ENCODE data around the gene TBC1D10B.

TBC1D10B gene, protein sequence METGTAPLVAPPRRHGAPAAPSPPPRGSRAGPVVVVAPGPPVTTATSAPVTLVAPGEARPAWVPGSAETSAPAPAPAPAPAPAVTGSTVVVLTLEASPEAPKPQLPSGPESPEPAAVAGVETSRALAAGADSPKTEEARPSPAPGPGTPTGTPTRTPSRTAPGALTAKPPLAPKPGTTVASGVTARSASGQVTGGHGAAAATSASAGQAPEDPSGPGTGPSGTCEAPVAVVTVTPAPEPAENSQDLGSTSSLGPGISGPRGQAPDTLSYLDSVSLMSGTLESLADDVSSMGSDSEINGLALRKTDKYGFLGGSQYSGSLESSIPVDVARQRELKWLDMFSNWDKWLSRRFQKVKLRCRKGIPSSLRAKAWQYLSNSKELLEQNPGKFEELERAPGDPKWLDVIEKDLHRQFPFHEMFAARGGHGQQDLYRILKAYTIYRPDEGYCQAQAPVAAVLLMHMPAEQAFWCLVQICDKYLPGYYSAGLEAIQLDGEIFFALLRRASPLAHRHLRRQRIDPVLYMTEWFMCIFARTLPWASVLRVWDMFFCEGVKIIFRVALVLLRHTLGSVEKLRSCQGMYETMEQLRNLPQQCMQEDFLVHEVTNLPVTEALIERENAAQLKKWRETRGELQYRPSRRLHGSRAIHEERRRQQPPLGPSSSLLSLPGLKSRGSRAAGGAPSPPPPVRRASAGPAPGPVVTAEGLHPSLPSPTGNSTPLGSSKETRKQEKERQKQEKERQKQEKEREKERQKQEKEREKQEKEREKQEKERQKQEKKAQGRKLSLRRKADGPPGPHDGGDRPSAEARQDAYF

DNA sequence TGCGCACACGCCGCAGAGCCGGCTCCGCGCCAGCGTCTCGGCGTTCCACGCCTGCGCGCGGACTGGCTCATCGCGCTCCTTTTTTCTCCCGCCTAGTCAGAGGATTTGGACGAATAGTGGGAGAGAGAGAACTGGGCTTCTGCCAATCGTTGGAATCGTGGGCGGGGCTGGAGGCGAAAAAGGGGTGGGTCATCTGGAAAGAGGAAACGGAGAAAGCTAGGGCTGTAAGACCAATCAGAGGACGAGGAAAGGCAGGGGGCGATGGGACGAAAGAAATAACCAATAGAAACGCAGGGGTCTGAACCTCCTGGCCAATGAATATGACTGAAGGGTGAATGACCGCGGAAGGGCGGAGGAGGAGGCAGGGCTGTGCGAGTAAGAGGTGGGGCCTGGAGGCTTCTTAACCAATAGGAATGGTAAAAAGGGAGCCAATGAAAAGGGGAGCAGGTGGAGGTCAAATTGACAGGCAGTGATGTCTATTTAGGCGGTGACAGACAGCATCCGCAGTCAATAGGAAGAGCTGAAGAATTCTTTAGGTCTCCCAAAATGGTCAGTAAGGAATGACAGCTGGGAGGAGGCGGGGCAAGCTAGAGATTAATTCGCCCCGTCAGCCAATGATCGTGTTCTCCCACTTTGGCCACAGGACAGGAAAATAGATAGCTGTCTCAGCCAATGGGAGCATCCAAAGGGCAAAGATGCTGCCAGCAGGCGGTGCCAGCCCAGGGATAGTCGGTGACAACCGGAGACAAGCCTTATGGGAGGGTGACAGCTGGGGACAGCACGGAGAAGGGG lies at the start of gene TBC1D10B:
TBC1D10B (minus strand) TSS at position 39 of the 792 bp plus-strand sequence. CDS start 311 bp downstream, outside the sequence.
- DNase-seq = peak; percentile 99

DNA sequence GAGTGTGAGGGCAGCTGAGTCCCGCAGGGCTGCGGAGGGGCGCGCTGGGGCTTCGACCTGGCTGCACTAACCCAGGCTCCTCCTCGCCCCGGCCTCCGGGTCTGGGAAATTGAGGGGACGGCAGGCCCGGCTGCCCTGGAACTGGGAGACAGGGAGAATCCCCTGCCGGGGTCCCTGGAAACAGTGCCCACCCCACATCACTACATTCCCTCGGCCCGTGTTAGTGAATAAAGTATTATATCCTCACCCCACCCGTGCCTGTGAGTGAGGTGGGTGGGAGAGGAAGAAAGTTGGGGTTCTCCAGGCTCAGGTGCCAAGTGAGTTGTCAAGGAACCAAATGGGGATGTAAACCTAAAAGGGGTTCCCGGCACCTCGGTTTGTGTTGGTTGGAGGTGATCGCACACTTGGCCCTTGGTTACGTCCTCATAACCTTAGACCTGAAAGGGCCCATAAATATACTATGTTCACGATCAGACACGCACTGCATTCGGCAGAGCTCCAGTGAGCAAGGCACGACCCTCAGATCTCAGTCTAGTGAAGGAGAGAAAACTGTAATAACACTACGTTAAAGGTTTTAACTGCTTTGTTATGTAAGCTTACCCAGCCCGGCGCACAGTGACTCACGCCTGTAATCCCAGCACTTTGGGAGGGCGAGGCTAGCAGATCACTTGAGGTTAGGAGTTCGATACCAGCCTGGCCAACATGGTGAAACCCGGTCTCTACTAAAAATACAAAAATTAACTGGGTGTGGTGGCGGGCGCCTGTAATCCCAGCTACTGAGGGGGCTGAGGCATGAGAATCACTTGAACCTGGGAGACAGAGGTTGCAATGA lies 48.3 kb upstream of the TBC1D10B start:
- no peak for DNase-seq

DNA sequence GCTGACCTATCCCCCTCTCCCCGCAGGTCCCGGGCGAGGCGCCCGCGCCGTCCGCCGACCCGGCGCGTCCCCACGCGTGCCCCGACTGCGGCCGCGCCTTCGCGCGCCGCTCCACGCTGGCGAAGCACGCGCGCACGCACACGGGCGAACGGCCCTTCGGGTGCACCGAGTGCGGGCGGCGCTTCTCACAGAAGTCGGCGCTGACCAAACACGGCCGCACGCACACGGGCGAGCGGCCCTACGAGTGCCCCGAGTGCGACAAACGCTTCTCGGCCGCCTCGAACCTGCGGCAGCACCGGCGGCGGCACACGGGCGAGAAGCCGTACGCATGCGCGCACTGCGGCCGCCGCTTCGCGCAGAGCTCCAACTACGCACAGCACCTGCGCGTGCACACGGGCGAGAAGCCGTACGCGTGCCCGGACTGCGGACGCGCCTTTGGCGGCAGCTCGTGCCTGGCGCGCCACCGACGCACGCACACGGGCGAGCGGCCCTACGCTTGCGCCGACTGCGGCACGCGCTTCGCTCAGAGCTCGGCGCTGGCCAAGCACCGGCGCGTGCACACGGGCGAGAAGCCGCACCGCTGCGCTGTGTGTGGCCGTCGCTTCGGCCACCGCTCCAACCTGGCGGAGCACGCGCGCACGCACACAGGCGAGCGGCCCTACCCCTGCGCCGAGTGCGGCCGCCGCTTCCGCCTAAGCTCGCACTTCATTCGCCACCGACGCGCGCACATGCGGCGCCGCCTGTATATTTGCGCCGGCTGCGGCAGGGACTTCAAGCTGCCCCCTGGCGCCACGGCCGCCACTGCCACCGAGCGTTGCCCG lies 47.4 kb upstream of the TBC1D10B start:
- DNase-seq = peak; percentile 88

DNA sequence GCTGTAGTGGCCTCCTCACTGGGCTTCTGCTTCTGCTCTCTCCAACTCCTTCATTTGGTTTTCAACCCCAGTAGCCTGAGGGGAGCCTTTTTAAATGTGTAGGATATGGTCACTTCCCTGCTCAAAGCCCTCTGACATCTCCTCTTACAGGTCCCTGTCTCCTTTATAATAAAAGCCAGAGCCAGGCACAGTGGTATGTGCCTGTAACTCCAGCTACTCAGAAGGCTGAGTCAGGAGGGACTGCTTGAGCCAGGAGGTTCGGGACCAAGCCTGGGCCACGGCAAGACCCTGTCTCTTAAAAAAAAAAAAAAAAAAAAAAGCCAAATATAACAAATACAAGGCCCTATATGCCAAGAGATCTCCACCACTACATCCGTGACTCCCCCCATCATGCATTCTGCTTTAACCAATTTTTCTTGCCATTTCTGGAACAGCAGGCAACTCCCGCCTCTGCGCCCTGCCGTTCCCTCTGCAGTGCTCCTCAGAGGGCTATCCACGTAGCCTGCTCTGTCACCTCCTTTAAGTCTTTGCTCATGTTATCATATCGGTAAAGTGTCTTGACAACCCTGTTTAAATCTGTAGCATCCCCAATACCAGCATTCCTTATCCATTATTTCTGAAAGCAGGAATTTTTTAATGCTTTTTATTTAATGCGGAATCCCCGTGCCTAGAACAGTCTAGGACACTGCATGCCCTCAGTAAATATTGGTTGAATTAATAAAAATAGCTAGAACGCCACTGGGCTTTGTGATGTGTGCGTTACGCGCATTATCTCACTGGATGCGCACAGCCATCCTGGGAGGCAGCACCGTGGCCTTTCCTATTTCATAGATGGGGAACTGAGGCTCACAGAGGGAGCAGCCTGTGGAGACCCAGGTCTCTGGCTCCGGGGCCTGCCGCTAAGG lies 46.6 kb upstream of the TBC1D10B start:
- DNase-seq = no peak

DNA sequence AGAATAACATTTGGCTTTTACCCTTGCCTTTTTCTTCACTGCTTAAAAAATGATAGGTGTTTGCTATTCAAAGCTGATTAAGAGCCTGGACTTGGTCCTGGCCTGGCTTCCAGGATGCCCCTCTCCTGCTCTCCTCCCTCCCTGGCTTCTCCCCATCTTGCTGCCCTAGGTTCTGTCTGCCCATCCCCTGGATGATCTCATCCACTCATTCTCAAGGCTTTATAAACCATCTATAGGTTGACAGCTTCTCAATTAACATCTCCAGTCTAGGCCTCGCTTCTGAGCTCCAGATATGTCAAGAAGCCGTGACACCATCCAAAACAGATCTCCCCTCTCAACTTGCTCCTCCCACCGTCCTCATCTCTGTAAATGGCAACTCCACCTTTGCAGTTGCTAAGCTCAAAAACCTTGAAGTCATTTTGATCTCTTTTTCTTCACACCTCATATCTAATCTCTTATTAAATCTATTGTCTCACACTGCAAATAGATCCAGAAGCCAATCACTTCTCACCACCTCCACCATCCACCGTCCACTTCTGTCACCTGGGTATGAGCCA lies 45.8 kb upstream of the TBC1D10B start:
- no peak for DNase-seq

DNA sequence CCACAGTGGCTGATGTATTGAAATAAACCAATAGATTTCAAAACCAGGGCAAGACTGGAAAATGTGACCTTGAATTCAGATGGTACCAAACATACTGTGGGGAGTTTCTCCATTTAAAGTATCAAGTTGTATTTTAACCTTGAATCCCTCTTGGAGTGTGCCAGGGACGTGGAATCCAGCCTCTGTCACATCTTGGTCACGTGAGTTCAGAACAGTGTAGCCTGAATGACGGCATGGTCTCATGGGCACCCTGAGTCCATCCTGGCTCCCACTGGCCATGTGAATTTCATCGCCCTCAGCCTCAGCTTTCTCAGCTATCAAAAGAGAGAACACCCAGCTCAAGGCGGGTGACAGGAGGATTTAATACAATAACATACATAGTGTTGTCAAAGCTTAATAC lies 43.9 kb upstream of the TBC1D10B start:
- DNase-seq = no peak

DNA sequence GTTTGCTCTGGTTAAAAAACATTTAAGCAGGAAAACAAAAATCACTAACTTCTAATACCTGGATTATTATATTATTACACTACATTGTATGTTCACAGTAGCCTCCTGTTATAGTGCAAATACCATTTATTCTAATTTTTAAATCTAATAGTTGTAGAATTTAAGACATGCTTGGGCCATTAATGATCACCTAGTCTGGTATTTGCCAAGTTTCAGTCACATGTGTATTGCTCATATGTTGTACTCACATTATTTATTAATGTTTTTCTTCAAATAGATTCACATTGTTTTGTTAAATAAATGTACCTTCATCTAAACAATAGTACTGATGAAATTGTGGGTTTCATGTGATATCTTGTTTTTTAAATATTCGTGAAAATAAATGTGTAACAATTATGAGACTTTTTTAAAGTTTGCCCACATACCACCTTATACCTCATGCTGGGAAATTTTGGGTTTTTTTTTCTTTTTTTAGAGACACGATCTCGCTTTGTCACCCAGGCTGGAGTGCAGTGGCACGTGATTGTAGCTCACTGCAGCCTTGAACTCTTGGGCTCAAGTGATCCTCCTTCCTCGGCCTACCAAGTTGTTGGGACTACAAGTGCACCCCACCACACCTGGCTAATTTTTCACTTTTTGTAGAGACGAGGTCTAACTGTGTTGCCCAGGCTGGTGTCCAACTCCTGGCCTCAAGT lies 43.0 kb upstream of the TBC1D10B start:
- no peak for DNase-seq

DNA sequence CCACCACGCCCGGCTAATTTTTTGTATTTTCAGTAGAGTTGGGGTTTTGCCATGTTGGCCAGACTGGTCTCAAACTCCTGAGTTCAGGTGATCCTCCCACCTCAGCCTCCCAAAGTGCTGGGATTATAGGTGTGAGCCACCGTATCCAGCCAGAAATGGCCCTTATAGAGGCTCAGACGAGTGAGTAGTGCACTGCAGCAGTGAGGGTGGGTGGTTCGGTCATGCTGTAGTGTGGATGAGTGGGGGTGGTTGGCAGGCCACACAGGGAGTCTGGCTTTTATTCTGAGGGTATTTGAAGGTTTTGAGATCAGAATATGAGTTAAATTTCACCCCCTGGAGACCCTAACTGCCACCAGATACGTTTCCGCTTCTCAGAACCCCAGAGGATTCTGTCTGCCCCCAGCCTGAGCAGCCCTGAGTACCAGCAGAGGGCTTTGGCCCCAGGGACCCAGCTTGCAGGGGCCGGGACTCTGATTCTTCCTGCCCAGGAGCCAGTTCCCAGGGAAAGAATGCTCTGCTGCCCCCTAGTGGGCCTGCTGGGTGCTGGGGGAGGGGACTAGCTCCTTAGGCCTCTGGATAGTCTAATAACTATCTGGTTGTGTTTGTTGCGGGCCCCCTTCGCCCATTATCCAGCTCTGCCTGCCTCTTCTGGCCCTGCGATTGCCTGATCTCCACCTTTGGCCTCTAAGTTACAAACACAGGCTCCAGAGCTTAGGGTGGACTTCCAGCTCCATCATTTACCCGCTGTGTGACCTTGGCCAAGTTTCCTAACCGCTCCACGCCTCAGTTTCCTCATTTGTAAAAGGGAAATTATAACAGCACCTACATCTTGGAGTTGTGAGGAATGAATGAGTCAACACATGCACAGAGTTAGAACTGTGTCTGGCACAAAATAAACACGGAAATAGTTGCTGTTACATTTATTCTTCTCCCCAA lies 39.1 kb upstream of the TBC1D10B start:
- peak; percentile 88 for DNase-seq

DNA sequence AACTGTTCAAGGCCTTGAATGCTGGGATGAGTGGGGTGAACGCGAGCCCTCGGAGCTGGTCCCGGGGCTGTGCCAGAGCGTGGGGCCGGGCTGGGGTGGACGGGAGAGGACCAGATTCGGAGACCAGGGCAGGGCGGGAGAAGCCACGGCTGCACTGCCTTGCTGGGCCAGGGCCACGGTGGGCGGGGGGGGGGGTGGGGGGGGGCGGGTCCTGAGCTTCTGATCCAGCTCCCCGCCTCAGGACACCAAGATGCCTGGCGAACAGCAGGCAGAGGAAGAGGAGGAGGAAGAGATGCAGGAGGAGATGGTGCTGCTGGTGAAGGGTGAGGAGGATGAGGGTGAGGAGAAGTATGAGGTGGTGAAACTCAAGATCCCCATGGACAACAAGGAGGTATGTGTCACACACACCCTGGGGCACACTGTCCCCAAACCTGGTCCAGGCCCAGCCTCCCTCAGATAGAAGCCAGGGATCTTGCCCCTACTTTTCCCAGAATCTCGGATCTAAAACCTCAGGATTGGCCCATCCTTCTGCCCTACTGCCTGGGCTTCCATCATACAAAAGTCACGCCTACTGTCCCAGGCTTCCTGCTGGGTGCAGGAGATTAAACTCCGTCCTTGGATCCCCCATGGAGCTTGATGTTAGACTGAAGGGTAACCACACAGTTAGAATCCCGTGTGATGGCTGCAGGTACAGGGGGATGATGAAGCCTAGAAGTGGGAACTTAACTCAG lies 37.7 kb upstream of the TBC1D10B start:
- DNase-seq = no peak

DNA sequence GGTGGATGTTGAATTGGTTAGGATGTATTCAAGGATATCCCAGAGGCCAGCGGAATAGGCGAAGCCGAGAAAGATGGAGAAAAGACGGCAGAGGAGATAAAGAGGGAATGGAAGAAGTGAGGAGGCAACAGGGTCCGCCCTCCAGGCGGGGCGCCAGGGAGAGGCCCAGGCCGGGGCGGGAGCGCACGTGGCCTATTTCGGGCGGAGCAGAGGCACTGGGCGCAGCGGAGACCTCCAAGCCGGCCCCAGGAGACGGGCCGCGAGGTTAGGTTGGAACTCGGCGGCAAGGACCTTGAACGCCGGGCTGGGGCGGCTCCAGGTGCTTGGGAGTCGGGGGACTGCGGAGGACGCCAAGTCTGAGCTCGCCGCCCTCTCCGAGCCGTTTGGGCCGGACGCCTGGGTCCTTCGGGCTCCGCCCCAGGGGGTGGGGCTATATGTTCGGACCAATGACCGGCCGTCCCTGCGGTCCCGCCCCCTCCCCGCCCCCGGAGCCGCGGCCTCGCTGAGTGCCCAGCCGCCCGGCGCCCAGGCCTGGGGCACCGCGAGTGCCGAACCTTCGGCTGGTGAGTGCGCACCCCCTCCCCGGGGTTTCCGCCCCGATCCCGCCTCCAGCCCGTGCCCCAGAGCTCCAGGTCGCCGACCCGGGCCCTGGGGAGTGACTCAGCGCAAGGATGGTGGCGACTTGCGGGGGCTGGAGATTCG lies 37.0 kb upstream of the TBC1D10B start, which contains the start of gene ZNF771:
ZNF771 (plus strand) TSS at position 505 of the 702 bp plus-strand sequence. CDS start 448 bp downstream, outside the sequence.
- peak; percentile 88 for DNase-seq

DNA sequence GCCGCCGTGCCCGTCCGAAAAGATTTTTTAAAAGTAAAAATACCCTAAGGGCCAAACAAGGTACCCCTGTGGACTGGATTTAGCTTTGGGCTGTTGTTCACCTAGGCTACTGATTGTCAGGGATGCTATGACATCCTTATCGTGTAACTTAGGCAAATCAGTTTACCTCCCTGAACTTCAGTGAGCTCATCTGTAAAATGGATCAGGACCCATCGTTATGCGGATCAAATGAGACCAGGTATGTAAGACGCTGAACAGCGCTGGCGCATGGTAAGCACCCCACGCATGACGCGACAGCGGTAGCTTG lies 36.5 kb upstream of the TBC1D10B start:
- no peak for DNase-seq

DNA sequence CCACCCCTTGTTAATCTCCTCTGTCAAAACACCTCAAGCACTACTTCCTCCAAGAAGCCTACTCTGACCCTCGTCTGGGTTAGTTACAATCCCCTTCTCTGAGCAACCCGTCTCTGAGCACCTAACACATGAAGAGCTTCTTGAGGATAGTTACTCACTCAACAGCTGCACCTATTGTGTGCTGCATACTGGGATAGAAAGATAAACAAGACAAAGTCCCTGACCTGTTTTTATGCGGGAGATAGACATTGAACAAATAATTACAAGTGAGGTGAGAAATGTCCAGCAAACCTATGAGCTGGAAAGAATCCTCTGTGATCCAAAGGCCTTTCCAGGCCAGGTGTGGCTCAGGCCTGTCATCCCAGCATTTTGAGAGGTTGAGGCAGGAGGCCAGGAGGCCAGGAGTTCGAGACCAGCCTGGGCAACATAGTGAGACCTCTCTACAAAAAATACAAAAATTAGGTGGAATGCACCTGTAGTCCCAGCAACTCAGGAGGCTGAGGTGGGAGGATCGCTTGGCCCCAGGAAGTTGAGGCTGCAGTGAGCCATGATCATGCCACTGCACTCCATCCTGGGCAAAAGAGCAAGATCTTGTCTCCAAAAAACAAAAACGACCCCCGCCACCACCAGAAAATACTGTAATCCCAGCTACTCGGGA lies 31.6 kb upstream of the TBC1D10B start:
- no peak for DNase-seq

DNA sequence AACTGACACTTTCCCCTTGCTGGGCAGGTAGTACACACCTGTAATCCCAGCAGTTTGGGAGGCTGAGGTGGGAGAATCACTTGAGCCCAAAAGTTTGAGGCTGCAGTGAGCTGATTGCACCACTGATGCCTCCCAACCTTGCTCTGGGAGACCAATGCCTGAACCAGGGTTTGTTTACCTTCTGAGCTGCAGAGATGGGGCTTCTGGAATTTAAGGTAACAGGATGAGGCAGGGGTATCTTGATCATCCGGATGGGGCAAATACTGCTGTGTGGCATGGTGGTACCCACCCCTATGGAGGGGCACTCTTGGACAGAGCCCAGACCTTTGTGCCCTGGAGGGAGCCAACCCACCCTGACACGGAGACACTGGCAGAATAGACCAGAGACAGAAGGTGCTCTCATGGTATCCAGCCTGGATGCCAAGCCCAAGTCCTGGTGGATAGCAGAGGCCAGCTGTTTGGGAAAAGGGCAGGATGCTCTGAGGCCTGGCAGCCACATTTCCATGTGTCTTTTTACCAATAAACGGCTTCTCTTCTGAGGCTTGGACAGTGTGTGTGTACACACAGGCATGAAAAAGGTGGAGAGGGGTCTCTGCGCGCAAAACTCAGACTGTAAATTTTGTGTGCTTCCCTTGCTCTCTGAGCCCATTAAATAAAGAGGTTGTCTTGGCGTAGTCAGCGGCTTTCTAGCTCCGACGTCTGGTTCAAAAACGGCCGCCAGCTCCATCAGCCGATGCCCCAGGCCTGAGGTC lies 29.3 kb upstream of the TBC1D10B start:
- no peak for DNase-seq

DNA sequence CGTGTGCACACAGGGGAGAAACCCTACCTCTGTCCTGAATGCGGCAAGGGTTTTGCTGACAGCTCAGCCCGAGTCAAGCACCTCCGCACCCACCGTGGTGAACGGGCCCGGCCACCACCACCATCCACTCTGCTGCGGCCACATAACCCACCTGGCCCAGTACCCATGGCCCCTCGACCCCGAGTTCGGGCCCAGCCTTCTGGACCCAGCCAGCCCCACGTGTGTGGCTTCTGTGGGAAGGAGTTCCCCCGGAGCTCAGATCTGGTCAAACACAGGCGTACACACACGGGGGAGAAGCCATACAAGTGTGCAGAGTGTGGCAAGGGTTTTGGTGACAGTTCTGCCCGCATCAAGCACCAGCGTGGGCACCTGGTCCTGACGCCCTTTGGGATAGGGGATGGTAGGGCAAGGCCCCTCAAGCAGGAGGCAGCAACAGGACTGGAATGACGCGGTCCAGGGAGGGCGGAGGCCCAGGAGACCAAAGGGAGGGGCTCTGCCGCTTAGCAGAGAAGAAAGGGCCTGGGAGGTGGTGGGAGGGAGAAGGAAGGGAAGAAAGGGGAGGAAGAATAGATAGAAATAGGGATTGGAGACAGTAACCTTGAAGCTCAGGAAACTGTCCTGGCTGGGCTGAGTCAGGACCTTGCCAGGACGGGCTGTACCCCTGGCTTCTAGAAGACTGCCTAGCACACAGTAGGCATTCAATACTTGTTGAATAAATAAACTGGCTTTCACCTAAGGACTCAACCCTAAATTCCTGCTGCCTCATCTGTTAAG lies 28.6 kb upstream of the TBC1D10B start:
- DNase-seq = no peak
